Activated naive CD4-positive, alpha-beta T cell treated with anti-CD3 and anti-CD28 coated beads for 36 hours (primary cell): ENCODE data around the gene LIPJ. TPM values are rescaled to one million over a fixed set of nuclear protein-coding genes. Genes with fewer than 3 reads are reported as not detected.

Experiments used
- CTCF ChIA-PET: fragments of 350-600 bp; sonication (Branson Sonifier 250); formaldehyde crosslinking; loops from one replicate; lab custom pipeline; 2021; ENCODE audit warnings: antibody characterized with exemption; lab: Charles Lee
- DNase-seq: peaks from one replicate; pipeline ENCODE4 v3.0.0-alpha.2; 2020
- H3K27ac Mint-ChIP-seq: one replicate; pipeline ENCODE4 v1.8.0; 2021; ENCODE audit warnings: mild to moderate bottlenecking, mixed read lengths
- H3K27me3 Mint-ChIP-seq: one replicate; pipeline ENCODE4 v1.8.0; 2021; ENCODE audit warnings: low read depth, mixed read lengths
- H3K36me3 Mint-ChIP-seq: one replicate; pipeline ENCODE4 v1.8.0; 2021; ENCODE audit warnings: low read depth, mixed read lengths
- H3K4me1 Mint-ChIP-seq: one replicate; pipeline ENCODE4 v1.8.0; 2021; ENCODE audit warnings: low read depth, mixed read lengths
- H3K4me3 Mint-ChIP-seq: one replicate; pipeline ENCODE4 v1.8.0; 2021; ENCODE audit warnings: mild to moderate bottlenecking, moderate library complexity, mixed read lengths
- H3K9me3 Mint-ChIP-seq: one replicate; pipeline ENCODE4 v1.8.0; 2021; ENCODE audit warnings: mixed read lengths
- intact Hi-C: fragments of 100-400 bp; cut with micrococcal nuclease; formaldehyde crosslinking; loops from one replicate; pipeline ENCODE4 v1.15.1; 2023
- total RNA-seq, 2 experiments: library from RNA; stranded (reverse); gene quantifications; one replicate each; pipeline ENCODE4 v1.2.3, GENCODE V29; 2021

Gene LIPJ
- total RNA-seq, 2 experiments from 2014 or later: not detected

DNA sequence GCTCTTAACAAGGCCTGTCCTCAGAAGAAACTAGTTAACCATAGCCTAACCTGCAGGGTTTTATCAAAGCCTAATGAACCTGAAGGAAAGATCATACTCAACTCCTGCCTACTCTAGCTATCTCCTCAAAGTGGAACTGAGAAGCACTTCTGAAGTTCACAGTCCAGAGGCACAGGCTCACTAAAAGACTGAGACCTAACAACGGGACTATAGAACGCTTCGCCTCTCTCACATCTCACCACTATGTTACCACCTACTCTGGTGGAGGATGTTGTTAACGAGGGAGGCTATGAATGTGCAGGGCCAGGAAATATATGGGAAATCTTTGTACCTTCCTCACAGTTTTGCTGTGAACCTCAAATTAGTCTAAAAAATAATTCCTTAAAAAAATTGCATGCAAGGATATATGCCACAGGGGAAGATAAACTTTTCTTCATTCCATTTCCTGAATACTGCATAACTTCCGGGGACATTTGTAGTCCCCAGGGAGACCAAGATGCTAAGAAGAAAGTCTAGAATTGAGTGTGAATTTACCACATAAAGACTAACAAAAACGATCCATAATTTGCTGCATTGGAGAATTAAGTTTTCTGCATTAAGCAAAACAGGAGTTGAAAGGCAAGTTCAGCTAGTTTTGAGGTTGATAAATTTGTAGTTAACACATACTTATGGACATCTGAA lies 21.6 kb downstream of the LIPJ start:
- CTCF ChIA-PET: interaction anchor here (0.7 kb wide), 1 partner anchor 44 kb away, joined by 3 read pairs; no protein-coding TSS in a partner anchor
- intact Hi-C loops: no loop called here

DNA sequence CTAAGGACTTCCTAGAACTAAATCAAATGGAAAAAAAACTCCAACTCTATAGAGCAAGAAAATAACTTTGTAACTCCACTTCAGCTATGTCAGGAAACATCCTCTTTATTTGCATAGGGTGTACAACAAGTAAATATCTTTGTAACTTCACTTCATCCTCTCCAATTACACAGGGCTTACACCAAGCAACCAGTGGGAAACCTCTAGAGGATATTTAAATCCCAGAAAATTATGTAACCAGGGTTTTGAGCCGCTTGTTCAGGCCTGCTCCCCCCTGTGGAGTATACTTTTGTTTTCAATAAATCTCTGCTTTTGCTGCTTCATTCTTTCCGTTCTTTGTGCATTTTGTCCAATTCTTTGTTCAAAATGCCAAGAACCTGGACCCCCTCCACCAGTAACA lies 22.2 kb downstream of the LIPJ start:
- no peak overlapping the region for H3K27ac Mint-ChIP-seq
- no peak overlapping the region for H3K4me3 Mint-ChIP-seq
- no peaks in the 10 kb centered on the region for H3K36me3 Mint-ChIP-seq
- CTCF ChIA-PET: interaction anchor here (0.7 kb wide), 1 partner anchor 44 kb away, joined by 3 read pairs; no protein-coding TSS in a partner anchor
- DNase-seq: no peak
- no peaks in the 10 kb centered on the region for H3K27me3 Mint-ChIP-seq
- no peaks in the 10 kb centered on the region for H3K9me3 Mint-ChIP-seq
- intact Hi-C loops: no loop called here
- H3K4me1 Mint-ChIP-seq: no peaks in the 10 kb centered on the region

More for the DNA sequence above, 21.6 kb downstream of the LIPJ start:
- H3K4me1 Mint-ChIP-seq: no peaks in the 10 kb centered on the region
- H3K9me3 Mint-ChIP-seq: no peaks in the 10 kb centered on the region
- no peak overlapping the region for H3K27ac Mint-ChIP-seq
- no peak overlapping the region for H3K4me3 Mint-ChIP-seq
- no peaks in the 10 kb centered on the region for H3K36me3 Mint-ChIP-seq
- DNase-seq: no peak
- no peaks in the 10 kb centered on the region for H3K27me3 Mint-ChIP-seq

DNA sequence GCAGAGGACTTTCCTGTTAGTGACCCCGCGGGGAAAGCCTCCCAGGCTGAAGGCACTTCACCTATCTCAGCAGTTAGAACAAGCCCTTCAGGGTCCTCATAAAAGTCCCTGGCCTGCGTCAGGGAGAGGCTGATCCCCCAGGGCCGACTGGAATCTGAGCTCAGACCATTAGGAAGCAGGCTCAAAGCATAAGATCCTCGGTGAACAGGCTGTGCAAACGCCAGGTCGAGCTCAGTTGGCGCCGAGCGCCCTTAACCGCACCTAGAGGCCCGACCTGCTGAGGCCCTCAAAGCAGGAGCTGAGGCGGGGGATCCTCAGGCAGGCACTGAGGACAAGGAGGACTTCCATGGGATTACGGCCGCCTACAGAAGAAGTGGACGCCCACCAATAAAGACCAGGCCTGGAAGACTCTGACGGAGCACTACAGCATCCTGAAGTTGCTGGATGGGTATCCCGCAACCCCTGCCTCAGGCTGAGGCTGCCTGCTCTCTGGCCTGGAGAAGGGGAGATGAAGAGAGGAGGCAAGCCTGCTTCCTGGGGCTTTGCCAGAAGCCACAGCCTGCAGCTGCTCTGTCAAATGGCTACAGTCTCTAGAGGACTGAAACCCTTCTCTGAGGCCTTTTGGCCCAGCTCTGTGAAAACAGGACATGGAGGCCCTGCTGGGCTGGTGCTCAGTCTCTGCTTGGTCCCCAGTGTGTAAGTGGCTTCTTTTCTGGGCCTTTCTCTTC lies 29.9 kb downstream of the LIPJ start:
- Mint-ChIP-seq H3K36me3 (no peaks in the 10 kb centered on the region), H3K4me1 (no peaks in the 10 kb centered on the region), H3K27me3 (no peaks in the 10 kb centered on the region), H3K27ac (no peak overlapping the region), H3K4me3 (no peak overlapping the region), H3K9me3 (no peaks in the 10 kb centered on the region)
- intact Hi-C loops: no loop called here
- no peak for DNase-seq
- CTCF ChIA-PET: no interaction called here

DNA sequence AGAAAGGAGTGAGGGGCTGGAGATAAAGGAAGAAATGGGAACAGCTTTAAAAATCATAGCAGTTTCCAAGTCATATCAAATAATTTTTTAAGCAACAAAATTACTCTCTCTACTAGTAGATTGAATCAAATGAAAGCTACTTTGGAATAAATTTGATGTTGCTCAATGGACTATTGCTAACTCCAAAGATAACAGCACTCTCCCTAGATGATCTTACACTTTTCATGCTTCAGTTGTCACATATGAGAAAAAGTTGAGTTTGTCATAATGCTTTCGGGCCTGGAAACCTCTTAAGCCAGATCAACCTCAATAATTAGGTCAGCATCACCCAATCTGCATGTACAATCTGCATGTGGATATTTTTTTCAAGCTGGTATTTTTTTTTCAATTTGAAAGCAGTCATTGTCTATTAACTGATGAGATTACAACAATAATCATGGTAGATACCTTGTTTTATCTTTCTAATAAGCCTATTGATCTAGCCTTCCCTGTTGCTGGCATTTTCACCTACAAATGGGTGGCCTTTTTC lies 31.3 kb downstream of the LIPJ start:
- Mint-ChIP-seq H3K36me3 (no peaks in the 10 kb centered on the region), H3K27me3 (peaks cover 4% of the 10 kb centered on the region), H3K27ac (no peak overlapping the region), H3K9me3 (no peaks in the 10 kb centered on the region), H3K4me3 (no peak overlapping the region), H3K4me1 (no peaks in the 10 kb centered on the region)
- DNase-seq: no peak
- CTCF ChIA-PET: interaction anchor here (1.0 kb wide), 1 partner anchor 19 kb away, joined by 5 read pairs; no protein-coding TSS in a partner anchor
- intact Hi-C loops: no loop called here

DNA sequence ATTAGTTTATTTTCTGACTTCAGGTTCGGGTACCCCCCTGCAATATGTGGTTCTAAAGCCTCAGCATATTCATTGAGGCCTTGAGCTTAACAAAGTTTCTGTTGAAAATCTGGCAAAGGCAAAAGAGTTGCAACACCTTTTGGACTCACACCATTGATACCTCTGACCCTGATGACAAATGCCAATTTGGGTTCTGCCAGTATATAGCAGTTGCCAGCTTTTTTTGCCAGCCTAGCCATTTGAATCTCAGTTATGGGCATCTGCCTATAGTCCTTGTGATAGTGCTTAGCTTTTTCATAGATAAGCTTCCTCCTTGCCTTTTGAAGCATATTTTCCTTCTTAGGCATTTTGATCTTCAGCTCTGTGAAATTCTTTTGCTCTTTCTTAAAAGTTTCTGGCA lies 31.9 kb downstream of the LIPJ start:
- CTCF ChIA-PET: no interaction called here
- H3K27ac Mint-ChIP-seq: no peak overlapping the region
- peaks cover 4% of the 10 kb centered on the region for H3K27me3 Mint-ChIP-seq

DNA sequence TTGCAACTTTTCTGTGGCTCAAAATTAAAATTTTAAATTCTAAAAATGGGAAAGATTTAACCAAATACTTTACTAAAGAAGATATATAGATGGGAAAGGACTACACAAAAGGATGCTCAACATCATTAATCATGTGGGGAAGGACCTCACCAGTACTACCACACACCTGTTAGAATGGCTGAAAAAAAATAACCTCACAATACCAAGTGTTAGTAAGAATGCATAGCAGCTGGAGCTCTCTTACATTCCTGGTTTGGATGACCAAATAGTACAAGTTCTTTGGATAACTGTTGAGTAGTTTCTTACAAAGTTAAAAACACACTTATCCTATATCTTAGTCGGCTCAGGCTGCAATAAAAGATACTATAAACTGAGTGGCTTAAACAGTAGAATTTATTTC lies 33.9 kb downstream of the LIPJ start:
- Mint-ChIP-seq H3K36me3 (no peaks in the 10 kb centered on the region), H3K4me1 (no peaks in the 10 kb centered on the region), H3K27ac (no peak overlapping the region), H3K9me3 (no peaks in the 10 kb centered on the region), H3K27me3 (peaks cover 4% of the 10 kb centered on the region), H3K4me3 (no peak overlapping the region)
- DNase-seq: no peak
- intact Hi-C loops: no loop called here
- CTCF ChIA-PET: interaction anchor here (0.9 kb wide), 1 partner anchor 38 kb away, joined by 3 read pairs; the partner anchor contains the start of gene RNLS

More for the DNA sequence above, 31.9 kb downstream of the LIPJ start:
- Mint-ChIP-seq H3K9me3 (no peaks in the 10 kb centered on the region), H3K4me3 (no peak overlapping the region), H3K4me1 (no peaks in the 10 kb centered on the region), H3K36me3 (no peaks in the 10 kb centered on the region)
- no peak for DNase-seq
- intact Hi-C loops: no loop called here

DNA sequence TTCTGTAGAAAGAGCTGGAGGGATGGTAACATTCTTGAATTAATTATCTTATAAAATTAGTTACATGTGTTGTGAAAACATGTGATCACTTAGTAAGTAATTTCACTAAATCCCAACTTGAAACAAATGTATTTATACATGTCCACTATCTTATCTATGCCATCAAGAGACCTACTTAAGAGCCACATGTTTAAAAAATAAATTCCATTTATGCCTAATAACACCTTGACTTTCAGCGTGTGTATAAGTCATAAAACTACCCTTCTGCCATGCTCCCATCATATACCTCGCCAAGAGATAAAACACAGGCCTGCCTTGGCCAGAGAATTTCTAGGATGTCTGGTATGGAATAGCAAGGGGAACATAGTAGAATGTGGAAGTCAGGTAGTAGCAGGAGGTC lies 37.3 kb downstream of the LIPJ start:
- DNase-seq: no peak
- intact Hi-C loops: no loop called here
- peaks cover 7% of the 10 kb centered on the region for H3K9me3 Mint-ChIP-seq
- CTCF ChIA-PET: no interaction called here
- H3K4me3 Mint-ChIP-seq: no peak overlapping the region
- H3K4me1 Mint-ChIP-seq: no peaks in the 10 kb centered on the region
- H3K36me3 Mint-ChIP-seq: no peaks in the 10 kb centered on the region
- H3K27ac Mint-ChIP-seq: no peak overlapping the region
- peaks cover 4% of the 10 kb centered on the region for H3K27me3 Mint-ChIP-seq

DNA sequence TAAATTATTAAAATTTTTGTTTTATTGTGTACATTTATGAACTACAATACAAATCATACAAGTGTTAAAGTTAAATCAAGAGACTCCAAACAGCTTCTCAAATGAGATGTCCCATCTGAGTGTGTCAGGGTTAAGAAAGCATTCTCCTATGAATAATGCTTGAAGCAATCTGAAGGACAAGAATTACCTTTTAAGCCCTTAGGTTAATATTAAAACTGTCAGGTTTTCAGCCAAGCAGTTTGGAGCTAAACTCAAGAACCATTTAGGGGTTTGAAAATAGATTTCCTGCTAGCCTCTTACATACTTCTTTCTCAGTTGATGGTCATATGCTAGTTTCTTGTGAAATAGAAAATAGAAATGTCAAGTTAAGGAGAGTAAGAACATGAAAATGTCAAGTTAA lies 38.3 kb downstream of the LIPJ start:
- H3K9me3 Mint-ChIP-seq: peaks cover 7% of the 10 kb centered on the region

DNA sequence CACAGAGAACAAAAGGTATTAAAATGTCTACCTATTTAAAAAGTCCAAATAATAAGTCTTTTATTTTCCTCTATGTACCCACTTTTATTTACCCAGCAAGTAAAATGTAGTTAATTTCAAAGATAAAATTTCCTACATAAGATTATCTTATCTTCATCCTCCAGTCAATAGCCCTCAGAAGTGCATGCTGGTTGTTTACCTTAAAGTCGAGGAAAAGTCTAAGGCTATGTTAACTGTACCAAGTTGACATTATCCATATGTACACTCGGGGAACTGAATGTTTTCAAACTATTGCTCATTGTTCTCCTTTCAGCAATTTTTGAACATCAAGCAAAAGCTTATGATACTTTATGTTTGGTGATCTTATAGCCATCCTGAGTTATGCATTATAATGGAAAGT lies 53.6 kb downstream of the LIPJ start:
- Mint-ChIP-seq H3K27ac (no peak overlapping the region), H3K4me1 (no peaks in the 10 kb centered on the region), H3K9me3 (peaks cover 2% of the 10 kb centered on the region), H3K4me3 (no peak overlapping the region), H3K36me3 (no peaks in the 10 kb centered on the region), H3K27me3 (peaks cover 16% of the 10 kb centered on the region)
- CTCF ChIA-PET: no interaction called here
- intact Hi-C loops: no loop called here
- DNase-seq: no peak

More for the DNA sequence above, 38.3 kb downstream of the LIPJ start:
- Mint-ChIP-seq H3K4me1 (no peaks in the 10 kb centered on the region), H3K36me3 (no peaks in the 10 kb centered on the region), H3K27ac (no peak overlapping the region), H3K27me3 (peaks cover 4% of the 10 kb centered on the region), H3K4me3 (no peak overlapping the region)
- DNase-seq: no peak
- intact Hi-C loops: no loop called here
- CTCF ChIA-PET: no interaction called here

DNA sequence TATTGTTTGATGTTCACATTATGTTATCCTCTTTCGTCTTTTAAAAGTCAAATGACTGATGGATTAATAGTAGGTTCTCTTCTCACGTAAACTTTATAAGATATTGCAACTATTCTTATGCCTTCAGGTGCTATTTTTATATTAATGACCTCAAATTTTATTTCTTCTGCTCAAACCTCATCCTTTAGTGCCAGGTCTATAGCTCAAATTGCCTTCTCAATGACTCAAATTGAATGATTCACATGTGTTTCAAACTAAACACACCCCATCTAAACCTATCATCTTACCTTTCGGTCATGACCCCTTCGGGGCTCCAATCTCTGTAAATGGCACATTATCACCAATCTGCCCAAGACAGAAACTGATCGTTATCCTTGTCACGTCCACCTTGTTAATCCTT lies 55.6 kb downstream of the LIPJ start:
- CTCF ChIA-PET: no interaction called here
- Mint-ChIP-seq H3K4me1 (no peaks in the 10 kb centered on the region), H3K36me3 (no peaks in the 10 kb centered on the region), H3K4me3 (no peak overlapping the region), H3K27ac (no peak overlapping the region), H3K9me3 (peaks cover 2% of the 10 kb centered on the region), H3K27me3 (peaks cover 10% of the 10 kb centered on the region)
- intact Hi-C loops: no loop called here
- DNase-seq: no peak

DNA sequence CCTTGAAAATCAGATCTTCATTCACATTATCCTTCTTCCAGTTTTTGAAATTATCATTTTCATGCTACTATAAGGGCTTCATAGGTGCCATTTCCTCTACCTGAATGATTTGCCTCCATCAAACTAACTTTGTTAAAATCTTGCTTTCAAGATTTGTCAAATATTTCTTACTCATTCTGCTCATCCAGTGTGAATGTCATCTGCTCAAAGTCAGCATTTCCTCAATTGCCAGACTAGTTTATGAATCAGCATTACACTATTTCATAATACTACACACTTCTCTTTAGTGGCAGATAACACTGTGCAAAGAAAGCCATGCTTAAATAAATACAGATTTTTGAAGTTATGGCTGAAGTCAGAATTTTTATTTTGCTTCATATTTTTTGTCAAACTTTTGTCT lies 56.4 kb downstream of the LIPJ start:
- peaks cover 2% of the 10 kb centered on the region for H3K9me3 Mint-ChIP-seq
- CTCF ChIA-PET: no interaction called here
- no peak overlapping the region for H3K27ac Mint-ChIP-seq
- peaks cover 9% of the 10 kb centered on the region for H3K27me3 Mint-ChIP-seq
- no peaks in the 10 kb centered on the region for H3K36me3 Mint-ChIP-seq
- no peaks in the 10 kb centered on the region for H3K4me1 Mint-ChIP-seq
- DNase-seq: no peak
- intact Hi-C loops: loop anchor here (1.0 kb wide), 2 partner anchors 27 to 112 kb away; no protein-coding TSS in a partner anchor
- no peak overlapping the region for H3K4me3 Mint-ChIP-seq

DNA sequence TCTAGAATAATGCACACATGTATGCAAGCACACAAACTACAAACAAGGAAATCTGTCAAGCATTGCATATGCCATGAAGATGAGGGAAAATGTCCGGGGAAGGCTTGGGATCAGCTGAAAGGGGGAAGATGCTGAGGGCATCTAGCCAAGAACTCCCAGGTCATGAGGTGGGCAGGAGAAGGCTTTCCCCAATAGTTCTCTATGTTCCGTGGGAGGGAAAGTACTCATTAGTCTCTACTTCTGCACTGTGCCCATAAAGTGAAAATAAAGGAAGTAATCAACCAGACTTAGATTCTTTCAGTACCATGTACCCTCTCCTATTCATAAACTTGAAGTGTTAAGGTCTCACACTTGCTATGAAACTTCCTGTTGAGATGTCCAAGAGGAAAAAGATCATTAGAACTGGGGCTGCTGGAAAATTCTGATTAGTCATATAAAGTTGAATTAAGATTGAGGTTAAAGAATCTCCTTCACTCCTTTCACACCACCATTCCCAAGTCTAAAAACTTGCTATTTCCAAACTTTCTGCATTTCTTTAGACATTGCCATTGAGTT lies 60.6 kb downstream of the LIPJ start:
- no peak for DNase-seq
- H3K9me3 Mint-ChIP-seq: no peaks in the 10 kb centered on the region
- intact Hi-C loops: no loop called here
- H3K27ac Mint-ChIP-seq: no peak overlapping the region
- peaks cover 2% of the 10 kb centered on the region for H3K4me1 Mint-ChIP-seq
- CTCF ChIA-PET: no interaction called here
- no peaks in the 10 kb centered on the region for H3K36me3 Mint-ChIP-seq
- H3K27me3 Mint-ChIP-seq: peaks cover 12% of the 10 kb centered on the region
- no peak overlapping the region for H3K4me3 Mint-ChIP-seq
